Epidermal melanocyte (primary cell): ENCODE measurements around the gene EFL1.
A peak's percentile ranks its signal among the peaks of the same experiment; 100 is the strongest.

Source experiments
- DNase-seq: peaks from one replicate; pipeline ENCODE4 v3.0.0; 2011; ENCODE audit warnings: low spot score; ENCODE audit not compliant: insufficient read length

The EFL1 gene

DNA sequence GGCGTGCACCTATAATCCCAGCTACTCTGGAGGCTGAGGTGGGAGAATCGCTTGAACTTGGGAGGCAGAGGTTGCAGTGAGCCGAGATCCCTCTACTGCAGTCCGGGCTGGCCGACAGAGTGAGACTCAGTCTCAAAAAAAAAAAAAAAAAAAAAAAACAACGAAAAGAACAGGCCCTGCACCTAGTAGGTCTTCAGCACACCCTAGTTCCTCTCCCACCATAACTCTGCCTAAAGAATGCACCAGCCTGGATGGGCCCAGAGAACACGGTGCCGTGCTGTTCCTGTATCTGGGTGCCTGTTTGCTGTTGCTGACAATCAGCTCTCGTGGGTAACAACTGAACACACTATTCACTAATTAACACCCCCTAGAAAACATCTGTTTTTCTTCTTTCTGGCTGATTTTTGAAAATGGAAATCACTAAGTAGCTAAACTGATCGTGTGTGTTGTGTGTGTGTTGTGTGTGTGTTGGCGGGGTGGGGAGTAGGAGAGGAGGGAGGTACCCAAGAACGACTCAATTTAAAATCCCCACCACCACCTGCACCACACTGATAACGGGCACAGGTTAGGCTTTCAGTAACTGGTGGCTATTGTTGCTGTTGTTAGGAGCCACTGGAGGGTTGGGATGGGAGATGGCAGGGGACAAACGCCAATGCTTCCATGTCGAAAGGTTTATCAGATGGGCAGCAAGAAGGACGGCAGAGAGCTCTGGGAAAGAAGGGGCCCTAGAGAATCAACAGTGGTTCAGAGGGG lies 176.1 kb downstream of the EFL1 start:
- no peak for DNase-seq

GRCh38 chr15:82081914-82082762 lies 180.4 kb downstream of the EFL1 start:
- DNase-seq, result peak; percentile 65

GRCh38 chr15:82080774-82081173 lies 181.8 kb downstream of the EFL1 start:
- DNase-seq, result no peak
